ENCODE measurements around the gene CD320.

CD320 gene

GRCh38 chr19:8310342-8311055 lies 2.3 kb upstream of the CD320 start:
- no peak overlapping the region for H3K27ac Mint-ChIP-seq
- H3K4me3 Mint-ChIP-seq, result no peak overlapping the region
- H3K36me3 Mint-ChIP-seq (ENCODE audit: low read depth), result peaks cover 40% of the 10 kb centered on the region
- H3K9me3 Mint-ChIP-seq, result no peaks in the 10 kb centered on the region
- no peak for TF ChIP-seq CTCF (IDR thresholded peaks at IDR 0.05)
- peaks cover 2% of the 10 kb centered on the region for H3K27me3 Mint-ChIP-seq (ENCODE audit: low read depth, poor library complexity)
- peaks cover 36% of the 10 kb centered on the region for H3K4me1 Mint-ChIP-seq
- no peak for DNase-seq

- Mint-ChIP-seq H3K27ac (no peak overlapping the region), H3K4me3 (peak overlapping the region; percentile 94), H3K27me3 (ENCODE audit: low read depth, poor library complexity) (peaks cover 2% of the 10 kb centered on the region), H3K9me3 (no peaks in the 10 kb centered on the region), H3K36me3 (ENCODE audit: low read depth) (peaks cover 39% of the 10 kb centered on the region), H3K4me1 (peaks cover 47% of the 10 kb centered on the region)
- TF ChIP-seq CTCF (IDR thresholded peaks at IDR 0.05), result no peak
- DNase-seq, result no peak
Observed at GRCh38 chr19:8308891-8309291, 733 bp upstream of the CD320 start.

- no peak for DNase-seq
- no peak for TF ChIP-seq CTCF (IDR thresholded peaks at IDR 0.05)
- Mint-ChIP-seq H3K4me1 (peaks cover 47% of the 10 kb centered on the region), H3K27ac (peak overlapping the region; percentile 93), H3K9me3 (no peaks in the 10 kb centered on the region), H3K27me3 (ENCODE audit: low read depth, poor library complexity) (peaks cover 2% of the 10 kb centered on the region), H3K4me3 (peak overlapping the region; percentile 94), H3K36me3 (ENCODE audit: low read depth) (peaks cover 39% of the 10 kb centered on the region)
Observed at GRCh38 chr19:8307400-8307964, 676 bp downstream of the CD320 start.

GRCh38 chr19:8306235-8307054 lies 1.7 kb downstream of the CD320 start:
- no peak for DNase-seq
- no peak overlapping the region for H3K27ac Mint-ChIP-seq

GRCh38 chr19:8305798-8306197 lies 2.4 kb downstream of the CD320 start:
- TF ChIP-seq CTCF (IDR thresholded peaks at IDR 0.05), result no peak
- Mint-ChIP-seq H3K27me3 (ENCODE audit: low read depth, poor library complexity) (peaks cover 2% of the 10 kb centered on the region), H3K4me1 (peaks cover 47% of the 10 kb centered on the region), H3K9me3 (no peaks in the 10 kb centered on the region), H3K27ac (no peak overlapping the region), H3K36me3 (ENCODE audit: low read depth) (peaks cover 32% of the 10 kb centered on the region), H3K4me3 (no peak overlapping the region)
- DNase-seq, result no peak

More at GRCh38 chr19:8306235-8307054, 1.7 kb downstream of the CD320 start:
- Mint-ChIP-seq H3K36me3 (ENCODE audit: low read depth) (peaks cover 39% of the 10 kb centered on the region), H3K4me3 (peak overlapping the region; percentile 94), H3K4me1 (peaks cover 47% of the 10 kb centered on the region), H3K27me3 (ENCODE audit: low read depth, poor library complexity) (peaks cover 2% of the 10 kb centered on the region), H3K9me3 (no peaks in the 10 kb centered on the region)
- TF ChIP-seq CTCF (IDR thresholded peaks at IDR 0.05), result no peak

Measured in nephron progenitor cell (in vitro differentiated cells).